Nephron (organoid): Measurements from ENCODE around the gene BBS10.
"Not testable (repeated sequence)": the region's sequence is repeated elsewhere in the genome, so short reads cannot be mapped to it uniquely, and the experiment has no call there.

Source experiments
- H3K27ac Mint-ChIP-seq, 3 experiments: 2 replicates each; pipeline ENCODE4 v1.8.0; 2020; ENCODE audit warnings: mixed read lengths in 3 of 3, mild to moderate bottlenecking in 2 of 3, moderate library complexity in 1 of 3
- H3K27me3 Mint-ChIP-seq: 2 replicates; pipeline ENCODE4 v1.8.0; 2021; ENCODE audit warnings: low read depth, mild to moderate bottlenecking, moderate library complexity, mixed read lengths
- H3K36me3 Mint-ChIP-seq: 2 replicates; pipeline ENCODE4 v1.8.0; 2020; ENCODE audit warnings: low read depth, mixed read lengths
- H3K4me1 Mint-ChIP-seq: 2 replicates; pipeline ENCODE4 v1.8.0; 2020; ENCODE audit warnings: mixed read lengths
- H3K4me3 Mint-ChIP-seq, 3 experiments: 2 replicates each; pipeline ENCODE4 v1.8.0; 2020; ENCODE audit warnings: mild to moderate bottlenecking in 3 of 3, mixed read lengths in 3 of 3, moderate library complexity in 2 of 3
- H3K9me3 Mint-ChIP-seq: 2 replicates; pipeline ENCODE4 v1.8.0; 2020; ENCODE audit warnings: mixed read lengths
- TF ChIP-seq, protein P1 (sequence below), 3 experiments: fragments of 200-600 bp; sonication (generic); IDR thresholded peaks; one replicate each; pipeline ENCODE4 v1.5.0; 2021; ENCODE audit warnings: antibody characterized with exemption in 3 of 3; ENCODE audit not compliant: unreplicated experiment in 3 of 3

BBS10 gene

DNA sequence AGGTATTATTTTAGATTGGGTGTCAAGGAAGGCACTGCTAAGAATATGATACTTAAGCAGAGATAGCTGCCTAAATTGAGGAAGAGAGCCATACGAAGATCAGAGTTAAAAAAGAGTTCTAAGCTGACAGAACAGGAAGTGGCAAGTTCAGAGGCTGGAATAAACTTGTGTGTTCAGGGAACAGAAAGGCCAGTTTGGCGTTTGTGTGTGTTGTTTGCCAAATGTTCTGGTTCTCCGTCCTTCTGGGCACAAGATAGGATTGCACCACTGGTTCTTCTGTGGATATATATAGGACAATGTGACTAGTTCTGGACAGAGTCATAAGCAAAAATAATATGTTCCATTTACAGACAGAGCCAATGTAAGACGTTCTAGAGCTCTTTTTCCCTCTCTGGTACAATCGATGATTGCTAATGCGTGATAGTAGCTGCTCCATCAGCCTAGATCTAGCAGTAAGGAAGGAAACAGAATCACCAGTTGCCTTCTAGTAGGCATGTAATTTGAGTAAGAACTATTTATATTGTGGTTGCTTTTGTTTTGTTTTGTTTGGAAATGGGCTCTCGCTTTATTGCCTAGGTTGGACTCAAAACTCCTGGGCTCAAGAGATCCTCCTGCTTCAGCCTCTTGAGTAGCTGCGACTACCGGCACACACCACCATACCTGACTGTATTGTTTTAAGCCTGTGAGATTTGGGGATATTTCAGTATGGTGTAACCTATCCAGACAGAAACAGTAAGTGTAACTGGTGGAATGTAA is 7.4 kb downstream of the BBS10 start:
- Mint-ChIP-seq H3K9me3 (no peaks in the 10 kb centered on the region), H3K36me3 (no peaks in the 10 kb centered on the region), H3K4me3 (no peak overlapping the region), H3K4me1 (peaks cover 9% of the 10 kb centered on the region), H3K27ac (no peak overlapping the region), H3K27me3 (no peaks in the 10 kb centered on the region)
- TF ChIP-seq, protein P1, sequence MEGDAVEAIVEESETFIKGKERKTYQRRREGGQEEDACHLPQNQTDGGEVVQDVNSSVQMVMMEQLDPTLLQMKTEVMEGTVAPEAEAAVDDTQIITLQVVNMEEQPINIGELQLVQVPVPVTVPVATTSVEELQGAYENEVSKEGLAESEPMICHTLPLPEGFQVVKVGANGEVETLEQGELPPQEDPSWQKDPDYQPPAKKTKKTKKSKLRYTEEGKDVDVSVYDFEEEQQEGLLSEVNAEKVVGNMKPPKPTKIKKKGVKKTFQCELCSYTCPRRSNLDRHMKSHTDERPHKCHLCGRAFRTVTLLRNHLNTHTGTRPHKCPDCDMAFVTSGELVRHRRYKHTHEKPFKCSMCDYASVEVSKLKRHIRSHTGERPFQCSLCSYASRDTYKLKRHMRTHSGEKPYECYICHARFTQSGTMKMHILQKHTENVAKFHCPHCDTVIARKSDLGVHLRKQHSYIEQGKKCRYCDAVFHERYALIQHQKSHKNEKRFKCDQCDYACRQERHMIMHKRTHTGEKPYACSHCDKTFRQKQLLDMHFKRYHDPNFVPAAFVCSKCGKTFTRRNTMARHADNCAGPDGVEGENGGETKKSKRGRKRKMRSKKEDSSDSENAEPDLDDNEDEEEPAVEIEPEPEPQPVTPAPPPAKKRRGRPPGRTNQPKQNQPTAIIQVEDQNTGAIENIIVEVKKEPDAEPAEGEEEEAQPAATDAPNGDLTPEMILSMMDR (IDR thresholded peaks at IDR 0.05; ENCODE audit: unreplicated experiment in 3 of 3): no peak

DNA sequence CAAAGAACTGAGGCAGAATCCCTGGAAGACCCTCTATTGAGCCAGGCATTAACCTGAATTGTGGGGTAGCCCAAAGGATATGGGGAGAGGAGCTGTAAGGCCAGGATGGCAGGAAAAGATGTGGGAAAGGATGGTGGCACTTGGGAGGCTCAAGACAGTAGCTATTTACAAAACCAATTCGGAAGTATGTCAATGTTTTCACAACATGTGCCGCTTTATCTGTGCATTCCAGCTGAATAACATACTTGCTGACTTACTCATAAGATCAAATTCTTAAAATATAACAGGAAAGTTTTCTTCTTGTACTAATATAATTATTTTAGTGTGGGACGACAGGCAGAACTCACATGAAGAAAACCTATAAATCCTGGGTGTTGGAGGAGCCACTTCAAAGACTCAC is 10.6 kb downstream of the BBS10 start:
- Mint-ChIP-seq H3K36me3 (no peaks in the 10 kb centered on the region), H3K27ac (no peak overlapping the region), H3K27me3 (no peaks in the 10 kb centered on the region), H3K4me3 (no peak overlapping the region), H3K9me3 (no peaks in the 10 kb centered on the region), H3K4me1 (no peaks in the 10 kb centered on the region)
- TF ChIP-seq, protein P1 (IDR thresholded peaks at IDR 0.05; ENCODE audit: unreplicated experiment in 3 of 3): no peak

DNA sequence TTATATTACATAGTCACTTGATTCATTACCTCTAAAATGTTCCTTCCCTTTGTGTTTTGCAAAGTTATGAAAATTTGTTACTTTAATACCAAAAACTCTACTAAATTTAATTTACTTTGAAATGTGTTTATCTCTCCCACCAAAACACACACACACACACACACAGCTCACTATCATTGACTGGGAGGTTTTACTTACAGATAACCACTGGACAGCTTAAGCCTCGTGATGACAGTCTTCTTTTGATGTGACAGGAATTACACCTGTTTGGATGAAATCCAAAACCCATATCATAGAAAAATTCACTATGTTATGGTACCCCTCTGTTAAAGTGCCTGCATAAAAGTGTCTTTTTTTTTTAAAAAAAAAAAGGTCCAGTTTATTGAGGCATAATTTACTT is 15.6 kb downstream of the BBS10 start:
- no peak overlapping the region for H3K4me3 Mint-ChIP-seq
- peaks cover 3% of the 10 kb centered on the region for H3K9me3 Mint-ChIP-seq
- no peak overlapping the region for H3K27ac Mint-ChIP-seq

DNA sequence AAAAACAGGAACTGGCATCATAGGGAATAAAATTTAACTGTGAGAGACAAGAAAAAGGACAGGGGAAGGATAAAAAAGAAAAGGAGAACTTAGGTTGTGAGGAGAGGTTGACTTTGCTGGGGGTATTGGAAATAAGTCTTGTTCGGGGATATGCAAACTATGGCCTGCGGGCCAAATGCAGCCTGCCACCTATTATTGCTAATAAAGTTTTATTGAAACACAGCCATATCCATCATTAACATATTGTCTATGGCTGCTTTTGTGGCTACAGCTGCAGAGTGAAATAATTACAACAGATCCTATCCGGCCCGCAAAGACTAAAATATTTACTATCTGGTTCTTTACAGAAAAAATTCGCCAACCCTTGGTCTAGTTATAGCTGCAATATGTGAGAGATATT is 18.6 kb downstream of the BBS10 start:
- no peak overlapping the region for H3K27ac Mint-ChIP-seq
- peaks cover 10% of the 10 kb centered on the region for H3K9me3 Mint-ChIP-seq
- no peaks in the 10 kb centered on the region for H3K4me1 Mint-ChIP-seq
- TF ChIP-seq, protein P1 (IDR thresholded peaks at IDR 0.05; ENCODE audit: unreplicated experiment in 3 of 3): no peak
- no peak overlapping the region for H3K4me3 Mint-ChIP-seq
- H3K36me3 Mint-ChIP-seq: peaks cover 5% of the 10 kb centered on the region
- no peaks in the 10 kb centered on the region for H3K27me3 Mint-ChIP-seq

More for the DNA sequence above, 15.6 kb downstream of the BBS10 start:
- Mint-ChIP-seq H3K36me3 (no peaks in the 10 kb centered on the region), H3K4me1 (no peaks in the 10 kb centered on the region), H3K27me3 (no peaks in the 10 kb centered on the region)
- TF ChIP-seq, protein P1 (IDR thresholded peaks at IDR 0.05; ENCODE audit: unreplicated experiment in 3 of 3): no peak

DNA sequence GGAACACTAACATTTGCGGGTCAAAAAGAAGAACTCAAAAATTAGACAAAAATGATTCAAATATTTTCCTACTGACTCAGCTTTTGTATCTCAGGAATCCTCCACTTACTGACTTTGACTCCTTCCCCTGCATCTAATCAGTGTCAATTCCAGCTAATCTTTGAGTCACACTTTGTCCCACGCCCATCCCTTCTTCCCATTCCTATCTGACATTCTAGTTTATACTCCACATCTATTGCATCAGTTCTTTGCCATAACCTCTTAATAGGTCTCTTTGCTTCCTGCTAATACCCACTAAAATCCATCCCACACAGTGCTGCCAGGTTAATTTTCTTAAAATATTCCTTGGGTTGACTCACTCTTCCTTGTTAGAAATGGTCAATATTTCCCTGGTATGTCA is 19.1 kb downstream of the BBS10 start:
- TF ChIP-seq, protein P1 (IDR thresholded peaks at IDR 0.05; ENCODE audit: unreplicated experiment in 3 of 3): no peak
- Mint-ChIP-seq H3K27ac (no peak overlapping the region), H3K9me3 (peaks cover 10% of the 10 kb centered on the region), H3K4me1 (no peaks in the 10 kb centered on the region), H3K4me3 (no peak overlapping the region), H3K36me3 (peaks cover 5% of the 10 kb centered on the region), H3K27me3 (no peaks in the 10 kb centered on the region)

DNA sequence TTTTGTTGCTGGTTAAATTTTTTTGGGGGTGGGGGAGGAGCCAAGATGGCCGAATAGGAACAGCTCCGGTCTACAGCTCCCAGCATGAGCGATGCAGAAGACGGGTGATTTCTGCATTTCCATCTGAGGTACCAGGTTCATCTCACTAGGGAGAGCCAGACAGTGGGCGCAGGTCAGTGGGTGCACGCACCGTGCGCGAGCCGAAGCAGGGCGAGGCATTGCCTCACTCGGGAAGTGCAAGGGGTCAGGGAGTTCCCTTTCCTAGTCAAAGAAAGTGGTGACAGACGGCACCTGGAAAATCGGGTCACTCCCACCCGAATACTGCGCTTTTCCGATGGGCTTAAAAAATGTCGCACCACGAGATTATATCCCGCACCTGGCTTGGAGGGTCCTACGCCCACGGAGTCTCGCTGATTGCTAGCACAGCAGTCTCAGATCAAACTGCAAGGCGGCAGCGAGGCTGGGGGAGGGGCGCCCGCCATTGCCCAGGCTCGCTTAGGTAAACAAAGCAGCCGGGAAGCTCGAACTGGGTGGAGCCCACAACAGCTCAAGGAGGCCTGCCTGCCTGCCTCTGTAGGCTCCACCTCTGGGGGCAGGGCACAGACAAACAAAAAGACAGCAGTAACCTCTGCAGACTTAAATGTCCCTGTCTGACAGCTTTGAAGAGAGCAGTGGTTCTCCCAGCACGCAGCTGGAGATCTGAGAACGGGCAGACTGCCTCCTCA is 28.5 kb downstream of the BBS10 start:
- H3K4me1 Mint-ChIP-seq, H3K27ac Mint-ChIP-seq: not testable (repeated sequence)

More for the DNA sequence above, 28.5 kb downstream of the BBS10 start:
- Mint-ChIP-seq H3K9me3 (peaks cover 14% of the 10 kb centered on the region), H3K4me3 (peak overlapping the region; percentile 62 to 74 (median 69))
- H3K36me3 Mint-ChIP-seq, H3K27me3 Mint-ChIP-seq: not testable (repeated sequence)
